OCI-LY1 (cell line): Measurements from ENCODE around the gene PAX9.

Source experiments
- H2AFZ ChIP-seq: fragments of 200-600 bp; sonication (generic), shearing (Covaris generic); 2 replicates; pipeline ENCODE4 v1.6.0; 2014; ENCODE audit warnings: antibody characterized with exemption, mild to moderate bottlenecking, low read length
- H3F3A ChIP-seq: fragments of 200-600 bp; sonication (generic), shearing (Covaris generic); 2 replicates; pipeline ENCODE4 v1.6.0; 2014; ENCODE audit warnings: mild to moderate bottlenecking, antibody characterized with exemption, low read length, moderate library complexity; ENCODE audit not compliant: insufficient read depth
- H3K27ac ChIP-seq: fragments of 200-600 bp; sonication (generic); 2 replicates; pipeline ENCODE4 v1.5.1; 2014; ENCODE audit warnings: low read length, mixed run types, mild to moderate bottlenecking, low read depth; ENCODE audit not compliant: poor library complexity, severe bottlenecking
- H3K27me3 ChIP-seq: fragments of 200-600 bp; sonication (generic); 2 replicates; pipeline ENCODE4 v1.6.0; 2014; ENCODE audit warnings: antibody characterized with exemption, mild to moderate bottlenecking, low read length, moderate library complexity; ENCODE audit not compliant: insufficient read depth
- H3K36me3 ChIP-seq: fragments of 200-600 bp; sonication (generic); 2 replicates; pipeline ENCODE4 v1.6.1; 2014; ENCODE audit warnings: mild to moderate bottlenecking, antibody characterized with exemption, low read length, moderate library complexity, mixed read lengths; ENCODE audit not compliant: insufficient read depth
- H3K4me1 ChIP-seq: fragments of 200-600 bp; sonication (generic); 2 replicates; pipeline ENCODE4 v1.5.1; 2014; ENCODE audit warnings: mild to moderate bottlenecking, low read length, moderate library complexity; ENCODE audit not compliant: insufficient read depth, severe bottlenecking
- H3K4me2 ChIP-seq: fragments of 200-600 bp; sonication (generic), shearing (Covaris generic); 2 replicates; pipeline ENCODE4 v1.6.1; 2014; ENCODE audit warnings: low read length
- H3K4me3 ChIP-seq: fragments of 200-600 bp; sonication (generic); 2 replicates; pipeline ENCODE4 v1.5.1; 2014; ENCODE audit warnings: low read length, low read depth, mild to moderate bottlenecking, mixed read lengths; ENCODE audit not compliant: poor library complexity, severe bottlenecking
- H3K79me2 ChIP-seq: fragments of 200-600 bp; shearing (Covaris generic); 2 replicates; pipeline ENCODE4 v1.6.1; 2016; ENCODE audit warnings: mixed run types, low read length, mixed read lengths; ENCODE audit not compliant: insufficient read depth
- H3K9ac ChIP-seq: fragments of 200-600 bp; sonication (generic), shearing (Covaris generic); 2 replicates; pipeline ENCODE4 v1.6.1; 2014; ENCODE audit warnings: mild to moderate bottlenecking, low read length, mixed read lengths
- H3K9me2 ChIP-seq: fragments of 200-600 bp; sonication (generic), shearing (Covaris generic); 2 replicates; pipeline ENCODE4 v1.6.1; 2014; ENCODE audit warnings: low read depth, mild to moderate bottlenecking, low read length, mixed read lengths
- H3K9me3 ChIP-seq: fragments of 200-600 bp; shearing (Covaris generic); 2 replicates; pipeline ENCODE4 v1.6.1; 2014; ENCODE audit warnings: low read length, mixed read lengths
- H4K20me1 ChIP-seq: fragments of 200-600 bp; sonication (generic), shearing (Covaris generic); 2 replicates; pipeline ENCODE4 v1.6.0; 2016; ENCODE audit warnings: mild to moderate bottlenecking, low read length; ENCODE audit not compliant: insufficient read depth
- CTCF ChIP-seq: fragments of 200-600 bp; sonication (generic), shearing (Covaris generic); IDR thresholded peaks from 2 replicates; pipeline ENCODE4 v1.5.1; 2017; ENCODE audit warnings: mild to moderate bottlenecking, antibody characterized with exemption, low read length, moderate library complexity, mixed read lengths
- EZH2 ChIP-seq: fragments of 200-600 bp; sonication (generic), shearing (Covaris generic); IDR thresholded peaks from 2 replicates; pipeline ENCODE4 v1.8.0; 2017; ENCODE audit warnings: borderline replicate concordance, mixed run types, mild to moderate bottlenecking, antibody characterized with exemption, low read length, moderate library complexity, mixed read lengths

Gene PAX9

GRCh38 chr14:36661506-36662257 lies at the start of gene PAX9:
PAX9 (plus strand) TSS chr14:36661860; CDS start chr14:36662090, 230 bp downstream.
- Histone ChIP-seq H3K9ac (no peak within 1 kb of the TSS), H3K27me3 (no peaks in the 10 kb centered on the region), H3K27ac (no peak within 1 kb of the TSS), H3F3A (no peaks in the 10 kb centered on the region), H2AFZ (no peak within 1 kb of the TSS), H3K36me3 (no peaks in the 10 kb centered on the region), H3K4me2 (no peak within 1 kb of the TSS), H3K9me2 (no peaks in the 10 kb centered on the region), H4K20me1 (no peaks in the 10 kb centered on the region), H3K79me2 (no peaks in the 10 kb centered on the region), H3K4me1 (no peaks in the 10 kb centered on the region), H3K4me3 (no peak within 1 kb of the TSS), H3K9me3 (no peaks in the 10 kb centered on the region)
- TF ChIP-seq CTCF (no peak), EZH2 (no peak)

- H3K4me1 ChIP-seq, result no peaks in the 10 kb centered on the region
- TF ChIP-seq CTCF (no peak), EZH2 (no peak)
- H3K36me3 ChIP-seq, result no peaks in the 10 kb centered on the region
- H2AFZ ChIP-seq, result no peak overlapping the region
- no peaks in the 10 kb centered on the region for H3K9me3 ChIP-seq
- no peak overlapping the region for H3K4me3 ChIP-seq
- H3K27me3 ChIP-seq, result no peaks in the 10 kb centered on the region
- H3K27ac ChIP-seq, result no peak overlapping the region
- no peaks in the 10 kb centered on the region for H3K79me2 ChIP-seq
- no peaks in the 10 kb centered on the region for H3F3A ChIP-seq
- no peak overlapping the region for H3K9ac ChIP-seq
- H3K9me2 ChIP-seq, result no peaks in the 10 kb centered on the region
- H4K20me1 ChIP-seq, result no peaks in the 10 kb centered on the region
- H3K4me2 ChIP-seq, result no peak overlapping the region
Measured at GRCh38 chr14:36617824-36618223, 43.8 kb upstream of the PAX9 start.

GRCh38 chr14:36618641-36619040 lies 43.0 kb upstream of the PAX9 start:
- H3K27ac ChIP-seq, result no peak overlapping the region
- H3K4me1 ChIP-seq, result no peaks in the 10 kb centered on the region
- no peak overlapping the region for H3K4me3 ChIP-seq
- H3K9me3 ChIP-seq, result no peaks in the 10 kb centered on the region
- H3K9ac ChIP-seq, result no peak overlapping the region
- H3K36me3 ChIP-seq, result no peaks in the 10 kb centered on the region
- no peak for TF ChIP-seq EZH2
- TF ChIP-seq CTCF, result no peak
- no peaks in the 10 kb centered on the region for H3K9me2 ChIP-seq
- H3K27me3 ChIP-seq, result no peaks in the 10 kb centered on the region
- no peak overlapping the region for H2AFZ ChIP-seq
- H4K20me1 ChIP-seq, result no peaks in the 10 kb centered on the region
- H3F3A ChIP-seq, result no peaks in the 10 kb centered on the region
- no peak overlapping the region for H3K4me2 ChIP-seq
- no peaks in the 10 kb centered on the region for H3K79me2 ChIP-seq
